NCI-H526 treated with DMSO at 0.1 percent for 48 hours (cell line): ENCODE results near the gene SF1.

Experiments used
- DNase-seq: peaks from one replicate; lab custom pipeline; 2025; lab: John Stamatoyannopoulos, UW

The SF1 gene

GRCh38 chr11:64724863-64725532 is 53.3 kb downstream of the SF1 start:
- DNase-seq, result no peak

GRCh38 chr11:64723907-64724862 is 54.2 kb downstream of the SF1 start:
- no peak for DNase-seq

GRCh38 chr11:64723117-64723906 is 55.0 kb downstream of the SF1 start, which contains the start of gene NRXN2:
TSS of gene NRXN2 (minus strand) at chr11:64723197. CDS start at chr11:64713699, 9,498 bp downstream.
- DNase-seq, result peak; percentile 82

GRCh38 chr11:64722141-64723065 is 55.9 kb downstream of the SF1 start:
- DNase-seq, result no peak

GRCh38 chr11:64721359-64721699 is 57.0 kb downstream of the SF1 start:
- DNase-seq, result no peak

- DNase-seq, result no peak
Observed at GRCh38 chr11:64720640-64721358, 57.5 kb downstream of the SF1 start.

GRCh38 chr11:64720167-64720566 is 58.2 kb downstream of the SF1 start:
- no peak for DNase-seq

GRCh38 chr11:64719406-64719805 is 58.9 kb downstream of the SF1 start:
- DNase-seq, result no peak

GRCh38 chr11:64718780-64719124 is 59.6 kb downstream of the SF1 start:
- DNase-seq, result no peak

GRCh38 chr11:64718084-64718779 is 60.1 kb downstream of the SF1 start:
- no peak for DNase-seq

GRCh38 chr11:64717268-64717578 is 61.1 kb downstream of the SF1 start:
- no peak for DNase-seq

- DNase-seq, result no peak
Observed at GRCh38 chr11:64716473-64717267, 61.7 kb downstream of the SF1 start.

GRCh38 chr11:64715756-64716472 is 62.4 kb downstream of the SF1 start:
- DNase-seq, result no peak

- no peak for DNase-seq
Observed at GRCh38 chr11:64715110-64715509, 63.2 kb downstream of the SF1 start.

- peak; percentile 78 for DNase-seq
Observed at GRCh38 chr11:64714666-64715065, 63.7 kb downstream of the SF1 start.
